ENCODE data around the gene NMRAL1. TPM values are rescaled to one million over a fixed set of nuclear protein-coding genes. Genes with fewer than 3 reads are reported as not detected.

NMRAL1 gene
- total RNA-seq, 1 donor from 2014 or later = 35.3 TPM

DNA sequence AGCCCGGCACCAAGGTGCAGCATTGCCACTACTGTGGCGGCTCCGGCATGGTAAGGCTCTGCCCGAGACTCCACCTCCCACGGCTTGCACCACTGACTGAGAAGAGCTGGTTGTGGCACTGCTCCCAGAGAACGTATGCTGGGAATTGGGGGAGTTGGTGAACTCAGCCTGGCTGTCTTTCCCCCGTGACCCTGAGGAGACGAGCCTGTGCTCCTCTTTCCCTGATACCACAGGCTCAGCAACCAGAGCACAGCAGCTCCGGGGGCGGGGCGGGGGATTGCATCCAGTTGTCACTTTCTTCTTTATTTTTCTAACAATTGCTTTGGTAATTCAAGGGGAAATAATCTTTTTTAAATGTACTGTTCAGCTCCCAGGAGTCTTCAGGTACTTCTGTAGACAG, 32.1 kb downstream of the NMRAL1 start:
- H3K9me3 Mint-ChIP-seq (ENCODE audit: unreplicated experiment) = no peaks in the 10 kb centered on the region
- no peak for TF ChIP-seq CTCF (IDR thresholded peaks at IDR 0.05; ENCODE audit: unreplicated experiment)
- DNase-seq (ENCODE audit: low spot score) = no peak
- no peak overlapping the region for H3K27ac Mint-ChIP-seq (ENCODE audit: unreplicated experiment)
- H3K4me3 Mint-ChIP-seq (ENCODE audit: unreplicated experiment) = peak overlapping the region; percentile 25
- peaks cover 2% of the 10 kb centered on the region for H3K27me3 Mint-ChIP-seq (ENCODE audit: unreplicated experiment)
- H3K36me3 Mint-ChIP-seq (ENCODE audit: low read depth, unreplicated experiment) = peaks cover 42% of the 10 kb centered on the region
- no peaks in the 10 kb centered on the region for H3K4me1 Mint-ChIP-seq (ENCODE audit: unreplicated experiment)

DNA sequence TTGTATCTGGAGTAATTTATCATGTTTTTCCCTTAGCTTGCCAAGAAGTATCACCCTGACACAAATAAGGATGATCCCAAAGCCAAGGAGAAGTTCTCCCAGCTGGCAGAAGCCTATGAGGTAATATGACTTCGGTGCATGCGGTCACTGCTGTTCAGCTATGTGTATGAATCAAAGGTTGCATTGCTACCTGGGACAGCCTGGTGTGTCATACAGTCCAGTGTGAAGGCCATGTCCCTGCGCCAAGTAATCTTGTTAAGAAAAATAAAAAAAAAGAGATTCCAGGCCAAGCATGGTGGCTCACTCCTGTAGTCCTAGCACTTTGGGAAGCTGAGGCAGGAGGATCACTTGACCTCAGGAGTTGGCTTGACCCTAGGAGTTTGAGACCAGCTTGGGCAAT, 37.1 kb downstream of the NMRAL1 start:
- DNase-seq (ENCODE audit: low spot score) = no peak
- H3K9me3 Mint-ChIP-seq (ENCODE audit: unreplicated experiment) = no peaks in the 10 kb centered on the region
- H3K4me1 Mint-ChIP-seq (ENCODE audit: unreplicated experiment) = peaks cover 4% of the 10 kb centered on the region
- no peak for TF ChIP-seq CTCF (IDR thresholded peaks at IDR 0.05; ENCODE audit: unreplicated experiment)
- H3K36me3 Mint-ChIP-seq (ENCODE audit: low read depth, unreplicated experiment) = peaks cover 21% of the 10 kb centered on the region
- H3K4me3 Mint-ChIP-seq (ENCODE audit: unreplicated experiment) = no peak overlapping the region
- H3K27ac Mint-ChIP-seq (ENCODE audit: unreplicated experiment) = no peak overlapping the region
- H3K27me3 Mint-ChIP-seq (ENCODE audit: unreplicated experiment) = no peaks in the 10 kb centered on the region

GRCh38 chr16:4435337-4436067, 38.9 kb downstream of the NMRAL1 start:
- no peak overlapping the region for H3K27ac Mint-ChIP-seq (ENCODE audit: unreplicated experiment)
- peaks cover 17% of the 10 kb centered on the region for H3K36me3 Mint-ChIP-seq (ENCODE audit: low read depth, unreplicated experiment)

GRCh38 chr16:4433914-4434787, 40.3 kb downstream of the NMRAL1 start:
- Mint-ChIP-seq H3K4me1 (ENCODE audit: unreplicated experiment) (peaks cover 4% of the 10 kb centered on the region), H3K36me3 (ENCODE audit: low read depth, unreplicated experiment) (peaks cover 17% of the 10 kb centered on the region), H3K27ac (ENCODE audit: unreplicated experiment) (peak overlapping the region; percentile 67), H3K27me3 (ENCODE audit: unreplicated experiment) (no peaks in the 10 kb centered on the region), H3K9me3 (ENCODE audit: unreplicated experiment) (no peaks in the 10 kb centered on the region), H3K4me3 (ENCODE audit: unreplicated experiment) (no peak overlapping the region)
- DNase-seq (ENCODE audit: low spot score) = no peak
- no peak for TF ChIP-seq CTCF (IDR thresholded peaks at IDR 0.05; ENCODE audit: unreplicated experiment)

More at GRCh38 chr16:4435337-4436067, 38.9 kb downstream of the NMRAL1 start:
- Mint-ChIP-seq H3K4me1 (ENCODE audit: unreplicated experiment) (peaks cover 4% of the 10 kb centered on the region), H3K27me3 (ENCODE audit: unreplicated experiment) (no peaks in the 10 kb centered on the region), H3K9me3 (ENCODE audit: unreplicated experiment) (no peaks in the 10 kb centered on the region), H3K4me3 (ENCODE audit: unreplicated experiment) (no peak overlapping the region)
- DNase-seq (ENCODE audit: low spot score) = no peak
- TF ChIP-seq CTCF (IDR thresholded peaks at IDR 0.05; ENCODE audit: unreplicated experiment) = no peak

DNA sequence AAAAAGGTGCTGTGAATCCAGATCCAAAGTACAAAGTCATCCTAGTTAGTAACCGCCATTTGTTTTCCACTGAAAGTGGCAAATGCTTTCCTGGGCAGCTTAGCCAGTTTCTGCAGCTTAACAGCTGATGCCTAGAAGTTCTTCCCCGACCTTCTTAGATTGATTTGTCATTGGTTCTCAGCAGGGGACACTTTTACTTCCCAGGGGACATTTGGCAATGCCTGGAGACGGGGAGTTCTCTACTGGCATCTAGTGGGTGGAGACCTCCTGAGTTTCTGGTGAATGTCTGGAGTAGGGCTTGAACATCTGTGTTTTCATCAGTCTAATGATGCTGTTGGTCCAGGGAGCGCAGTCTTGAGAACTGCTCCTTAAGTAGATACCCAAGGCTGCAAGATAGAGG, 41.2 kb downstream of the NMRAL1 start:
- H3K4me3 Mint-ChIP-seq (ENCODE audit: unreplicated experiment) = no peak overlapping the region

More for the DNA sequence above, 41.2 kb downstream of the NMRAL1 start:
- TF ChIP-seq CTCF (IDR thresholded peaks at IDR 0.05; ENCODE audit: unreplicated experiment) = no peak
- DNase-seq (ENCODE audit: low spot score) = no peak
- Mint-ChIP-seq H3K4me1 (ENCODE audit: unreplicated experiment) (peaks cover 4% of the 10 kb centered on the region), H3K36me3 (ENCODE audit: low read depth, unreplicated experiment) (peaks cover 17% of the 10 kb centered on the region), H3K27me3 (ENCODE audit: unreplicated experiment) (no peaks in the 10 kb centered on the region), H3K9me3 (ENCODE audit: unreplicated experiment) (no peaks in the 10 kb centered on the region), H3K27ac (ENCODE audit: unreplicated experiment) (peak overlapping the region; percentile 6)

All from endothelial cell (in vitro differentiated cells).